WERI-Rb-1 (cell line): Measurements from ENCODE around the gene PIP4P1.

Source experiments
- DNase-seq: peaks from one replicate; pipeline ENCODE4 v3.0.0-alpha.2; 2020
- H3K27ac ChIP-seq: fragments of 250-450 bp; sonication (Bioruptor Pico); 2 replicates; pipeline ENCODE4 v1.5.1; 2020; ENCODE audit warnings: mild to moderate bottlenecking, moderate library complexity
- H3K27me3 ChIP-seq: fragments of 250-450 bp; sonication (Bioruptor Pico); 2 replicates; pipeline ENCODE4 v1.5.1; 2021; ENCODE audit warnings: mild to moderate bottlenecking, low read depth, moderate library complexity; ENCODE audit not compliant: insufficient read depth, severe bottlenecking
- H3K36me3 ChIP-seq: fragments of 250-450 bp; sonication (Bioruptor Pico); 2 replicates; pipeline ENCODE4 v1.5.1; 2020; ENCODE audit warnings: mild to moderate bottlenecking, moderate library complexity
- H3K4me3 ChIP-seq: 2 replicates; pipeline ENCODE4 v1.5.1; 2011; ENCODE audit warnings: low read depth, mild to moderate bottlenecking, control low read depth, low read length
- H3K9me3 ChIP-seq: fragments of 250-450 bp; sonication (Bioruptor Pico); 2 replicates; pipeline ENCODE4 v1.5.1; 2021; ENCODE audit warnings: mild to moderate bottlenecking, moderate library complexity; ENCODE audit not compliant: severe bottlenecking
- TF ChIP-seq, protein P1 (sequence below): IDR thresholded peaks from 2 replicates; pipeline ENCODE4 v1.5.1; 2011; ENCODE audit warnings: low read depth, mild to moderate bottlenecking, control low read depth, inconsistent platforms, low read length

The PIP4P1 gene

DNA sequence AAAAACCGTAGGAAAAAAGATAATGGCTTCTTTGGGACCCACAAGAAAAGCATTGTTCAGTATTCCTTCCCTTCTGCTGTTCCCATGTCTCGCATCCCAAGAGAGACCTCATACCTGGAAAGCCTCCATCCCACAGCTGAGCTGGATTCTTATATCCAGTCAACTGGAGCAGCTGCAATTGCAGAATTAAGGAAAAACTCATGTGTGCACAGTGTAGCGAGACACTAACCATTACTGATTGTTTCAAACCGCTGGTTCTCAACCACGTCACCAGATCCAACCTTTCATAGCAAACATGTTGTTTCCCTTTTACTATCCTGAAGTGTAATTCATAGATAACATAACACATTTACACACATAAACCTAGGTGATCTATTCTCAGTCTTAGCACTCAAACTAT lies 38.6 kb upstream of the PIP4P1 start:
- no peak overlapping the region for H3K27ac ChIP-seq
- TF ChIP-seq, protein P1, sequence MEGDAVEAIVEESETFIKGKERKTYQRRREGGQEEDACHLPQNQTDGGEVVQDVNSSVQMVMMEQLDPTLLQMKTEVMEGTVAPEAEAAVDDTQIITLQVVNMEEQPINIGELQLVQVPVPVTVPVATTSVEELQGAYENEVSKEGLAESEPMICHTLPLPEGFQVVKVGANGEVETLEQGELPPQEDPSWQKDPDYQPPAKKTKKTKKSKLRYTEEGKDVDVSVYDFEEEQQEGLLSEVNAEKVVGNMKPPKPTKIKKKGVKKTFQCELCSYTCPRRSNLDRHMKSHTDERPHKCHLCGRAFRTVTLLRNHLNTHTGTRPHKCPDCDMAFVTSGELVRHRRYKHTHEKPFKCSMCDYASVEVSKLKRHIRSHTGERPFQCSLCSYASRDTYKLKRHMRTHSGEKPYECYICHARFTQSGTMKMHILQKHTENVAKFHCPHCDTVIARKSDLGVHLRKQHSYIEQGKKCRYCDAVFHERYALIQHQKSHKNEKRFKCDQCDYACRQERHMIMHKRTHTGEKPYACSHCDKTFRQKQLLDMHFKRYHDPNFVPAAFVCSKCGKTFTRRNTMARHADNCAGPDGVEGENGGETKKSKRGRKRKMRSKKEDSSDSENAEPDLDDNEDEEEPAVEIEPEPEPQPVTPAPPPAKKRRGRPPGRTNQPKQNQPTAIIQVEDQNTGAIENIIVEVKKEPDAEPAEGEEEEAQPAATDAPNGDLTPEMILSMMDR: no peak
- no peak overlapping the region for H3K4me3 ChIP-seq
- no peaks in the 10 kb centered on the region for H3K36me3 ChIP-seq
- no peaks in the 10 kb centered on the region for H3K9me3 ChIP-seq
- no peak for DNase-seq
- no peaks in the 10 kb centered on the region for H3K27me3 ChIP-seq

DNA sequence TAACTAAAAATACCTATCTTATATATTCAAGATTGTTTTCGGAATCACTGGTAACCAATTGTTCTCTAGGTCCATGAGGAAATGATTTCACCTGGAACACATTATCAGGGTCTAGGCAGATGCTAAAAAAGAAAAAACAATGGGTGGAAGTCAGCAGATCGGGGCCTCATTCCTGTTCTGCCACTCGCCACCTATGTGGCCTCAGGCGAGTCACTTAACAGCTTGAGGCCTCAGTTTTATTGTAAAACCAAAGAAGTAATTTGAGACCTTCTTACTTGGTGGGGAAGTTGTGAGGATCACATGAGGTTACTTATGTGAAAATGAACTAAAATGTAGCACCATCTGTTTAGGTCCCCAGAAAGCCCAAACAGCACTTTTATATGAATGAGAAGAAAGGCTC lies 37.9 kb upstream of the PIP4P1 start:
- H3K9me3 ChIP-seq: no peaks in the 10 kb centered on the region
- H3K36me3 ChIP-seq: no peaks in the 10 kb centered on the region
- TF ChIP-seq, protein P1: no peak
- DNase-seq: no peak
- no peak overlapping the region for H3K27ac ChIP-seq
- no peak overlapping the region for H3K4me3 ChIP-seq
- no peaks in the 10 kb centered on the region for H3K27me3 ChIP-seq

DNA sequence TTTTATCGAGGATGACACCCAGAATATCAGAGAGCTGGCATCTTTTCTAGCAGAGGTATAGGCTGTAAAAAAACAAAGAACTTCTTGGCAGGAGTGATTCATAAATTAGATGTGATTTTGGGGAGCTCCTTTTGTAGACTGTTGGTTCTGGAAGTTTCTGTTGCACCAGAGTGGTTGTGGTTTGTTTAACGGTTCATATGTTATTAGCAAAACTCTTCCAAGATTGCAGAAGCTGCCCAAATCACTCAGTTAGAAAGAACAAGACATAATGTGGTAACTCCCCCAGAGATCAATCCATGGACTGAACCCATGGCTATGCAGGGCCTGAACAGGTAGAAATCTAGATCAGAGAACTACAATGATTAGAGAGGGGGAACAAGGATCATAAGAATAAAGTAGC lies 37.4 kb upstream of the PIP4P1 start:
- TF ChIP-seq, protein P1: no peak
- H3K4me3 ChIP-seq: no peak overlapping the region
- no peaks in the 10 kb centered on the region for H3K36me3 ChIP-seq
- no peak overlapping the region for H3K27ac ChIP-seq
- H3K9me3 ChIP-seq: no peaks in the 10 kb centered on the region
- no peak for DNase-seq
- H3K27me3 ChIP-seq: no peaks in the 10 kb centered on the region

DNA sequence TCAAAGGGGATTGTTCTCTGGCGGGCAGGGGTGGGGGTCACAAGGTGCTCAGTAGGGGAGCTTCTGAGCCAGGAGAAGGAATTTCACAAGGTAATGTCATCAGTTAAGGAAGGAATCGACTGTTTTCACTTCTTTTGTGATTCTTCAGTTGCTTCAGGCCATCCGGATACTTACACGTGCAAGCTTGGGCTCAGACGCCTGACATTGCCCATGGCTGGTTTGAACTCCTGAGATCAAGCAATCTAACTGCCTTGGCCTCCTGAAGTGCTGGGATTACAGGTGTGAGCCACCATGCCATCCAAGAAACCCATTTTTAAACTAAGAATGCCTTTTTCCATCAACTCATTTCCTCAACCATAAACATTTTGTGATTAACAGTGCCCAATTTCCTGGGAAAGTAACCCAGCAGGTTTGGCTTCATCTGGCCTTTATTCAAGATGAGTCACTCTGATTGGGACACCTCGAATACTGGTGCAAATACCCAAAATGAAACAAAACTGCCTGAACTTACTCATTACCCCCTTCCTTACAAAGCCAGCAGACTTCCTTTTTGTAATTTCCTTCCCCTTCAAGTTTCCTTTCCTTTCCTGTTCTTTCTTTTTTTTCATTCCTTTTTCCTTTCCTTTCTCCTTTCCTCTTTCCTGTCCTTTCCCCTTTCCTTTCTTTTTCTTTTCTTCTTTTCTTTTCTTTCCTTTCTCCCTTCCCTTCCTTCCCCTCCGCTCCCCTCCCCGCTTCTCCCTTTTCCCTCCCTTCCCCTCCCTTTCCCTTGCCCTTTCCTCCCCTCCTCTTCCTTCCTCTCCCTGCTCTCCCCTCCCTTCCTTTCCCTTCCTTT lies 33.9 kb upstream of the PIP4P1 start:
- TF ChIP-seq, protein P1: no peak
- H3K27me3 ChIP-seq: no peaks in the 10 kb centered on the region
- H3K9me3 ChIP-seq: no peaks in the 10 kb centered on the region
- H3K4me3 ChIP-seq: no peak overlapping the region
- no peaks in the 10 kb centered on the region for H3K36me3 ChIP-seq
- H3K27ac ChIP-seq: no peak overlapping the region
- no peak for DNase-seq

DNA sequence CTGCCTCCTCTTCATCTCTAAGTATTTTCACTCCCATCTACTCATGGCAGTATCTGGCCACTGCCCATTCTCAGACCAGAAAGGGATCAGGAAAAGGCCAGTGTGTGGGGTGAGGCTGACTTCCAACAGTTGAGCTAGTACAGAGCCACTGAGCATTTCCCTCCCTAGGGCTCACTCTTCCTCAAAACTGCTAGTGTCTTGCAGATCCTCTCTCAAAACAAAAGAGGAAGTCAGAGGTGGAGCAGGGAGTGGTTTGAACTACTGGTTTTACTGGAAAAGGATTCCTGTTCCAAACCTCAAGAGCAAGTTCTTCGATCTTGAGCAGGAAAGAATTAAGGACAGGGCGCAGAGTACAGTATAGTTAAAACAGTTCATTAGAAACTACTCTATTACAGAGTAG lies 32.4 kb upstream of the PIP4P1 start:
- TF ChIP-seq, protein P1: no peak
- Histone ChIP-seq H3K36me3 (no peaks in the 10 kb centered on the region), H3K27ac (no peak overlapping the region), H3K27me3 (no peaks in the 10 kb centered on the region), H3K9me3 (no peaks in the 10 kb centered on the region), H3K4me3 (no peak overlapping the region)
- no peak for DNase-seq

DNA sequence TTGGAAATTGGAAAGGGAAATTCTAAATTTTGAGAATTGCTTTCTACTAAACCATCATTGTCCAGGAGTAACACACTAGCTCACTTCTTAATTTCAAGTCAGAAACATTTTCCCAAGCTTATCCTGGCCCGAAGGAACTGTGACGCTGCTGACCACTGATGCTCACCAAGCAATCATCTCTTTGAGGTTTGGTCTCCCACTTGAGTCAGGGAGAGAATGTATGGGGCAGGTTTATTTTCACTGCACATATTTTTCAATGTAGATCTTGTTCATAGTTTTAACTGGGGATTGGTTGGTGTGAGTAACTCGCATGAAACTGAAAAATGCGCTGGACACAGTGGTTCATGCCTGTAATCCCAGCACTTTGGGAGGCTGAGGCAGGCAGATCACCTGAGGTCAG lies 31.3 kb upstream of the PIP4P1 start:
- Histone ChIP-seq H3K27ac (no peak overlapping the region), H3K9me3 (no peaks in the 10 kb centered on the region), H3K27me3 (no peaks in the 10 kb centered on the region), H3K36me3 (no peaks in the 10 kb centered on the region), H3K4me3 (no peak overlapping the region)
- TF ChIP-seq, protein P1: no peak
- no peak for DNase-seq
